Sigmoid colon (tissue), 7 donors: ENCODE measurements around the gene RPS2. TPM values are rescaled to one million over a fixed set of nuclear protein-coding genes. Genes with fewer than 3 reads are reported as not detected.
A peak's percentile ranks its signal among the peaks of the same experiment; 100 is the strongest.
"Not testable (repeated sequence)": the region's sequence is repeated elsewhere in the genome, so short reads cannot be mapped to it uniquely, and the experiment has no call there.

ENCODE experiments used
- DNase-seq: peaks from one replicate; pipeline ENCODE4 v3.0.0-alpha.2; 2019
- H3K27ac ChIP-seq, 4 donors: fragments of 200-600 bp; sonication (generic); one replicate each; pipeline ENCODE4 v1.5.1; 2016 to 2019; ENCODE audit warnings: mild to moderate bottlenecking in 1 of 4
- H3K27me3 ChIP-seq, 3 donors: fragments of 200-600 bp; sonication (generic); one replicate each; pipeline ENCODE4 v1.5.1; 2019; ENCODE audit warnings: mild to moderate bottlenecking in 1 of 3
- H3K36me3 ChIP-seq, 4 donors: fragments of 200-600 bp; sonication (generic); one replicate each; pipeline ENCODE4 v1.5.1; 2016 to 2019
- H3K4me1 ChIP-seq, 4 donors: fragments of 200-600 bp; sonication (generic); one replicate each; pipeline ENCODE4 v1.5.1; 2017 to 2019
- H3K4me3 ChIP-seq, 4 donors: fragments of 200-600 bp; sonication (generic); one replicate each; pipeline ENCODE4 v1.5.1; 2017 to 2019; ENCODE audit warnings: mild to moderate bottlenecking in 2 of 4, moderate library complexity in 1 of 4
- H3K9me3 ChIP-seq, 4 donors: fragments of 200-600 bp in 3 of 4; sonication (generic) in 3 of 4; one replicate each; pipeline versions ENCODE4 v1.5.1 to v1.6.1; 2013 to 2019
- EP300 ChIP-seq, 4 donors: sonication (generic); formaldehyde crosslinking; IDR thresholded peaks; one replicate each; pipeline ENCODE4 v1.6.1; 2017; ENCODE audit warnings: antibody characterized with exemption in 4 of 4
- POLR2A ChIP-seq, 2 donors: fragments of 450-650 bp; IDR thresholded peaks; one replicate each; pipeline ENCODE4 v1.6.1; 2016; ENCODE audit warnings: antibody characterized with exemption in 2 of 2, mild to moderate bottlenecking in 2 of 2, moderate library complexity in 2 of 2
- POLR2AphosphoS5 ChIP-seq, 4 donors: sonication (generic); formaldehyde crosslinking; IDR thresholded peaks; one replicate each; pipeline ENCODE4 v1.6.1; 2017; ENCODE audit warnings: antibody characterized with exemption in 4 of 4
- WGBS, 2 donors: extraction: QIAGEN DNeasy Blood & Tissue Kit; methylation state at CpG; one replicate each; pipeline ENCODE4 v1.1.7; 2013; 5-methylcytosine and 5-hydroxymethylcytosine counted together
- intact Hi-C: fragments of 100-400 bp; cut with DNase I; formaldehyde crosslinking; loops from one replicate; pipeline ENCODE4 v1.15.1; 2023
- polyA plus RNA-seq, 3 donors: library from polyadenylated mRNA; stranded (reverse); fragments of 200-250 nt; gene quantifications; one replicate each; pipeline ENCODE4 v1.2.3, GENCODE V29; 2013
- total RNA-seq, 4 donors: library from RNA; depleted of rRNA; stranded (reverse); fragments of >200 nt; gene quantifications; one replicate each; pipeline ENCODE4 v1.1.0, GENCODE V29; 2016
- TF ChIP-seq, protein P1 (sequence below), 4 experiments: fragments of 450-650 bp in 3 of 4; fragments of 200-600 bp in 1 of 4; IDR thresholded peaks; one replicate each; pipeline ENCODE4 v1.5.1; 2016 to 2019; ENCODE audit warnings: antibody characterized with exemption in 4 of 4, mild to moderate bottlenecking in 3 of 4, moderate library complexity in 2 of 4
- donor health status: healthy with polysubstance abuse.
- donor health status: Bipolar disorder and iron deficiency.
- donor health status: healthy.

Gene RPS2
- total and polyA plus RNA-seq, 7 donors: 1,478 to 3,277 (median 1,717) TPM

DNA sequence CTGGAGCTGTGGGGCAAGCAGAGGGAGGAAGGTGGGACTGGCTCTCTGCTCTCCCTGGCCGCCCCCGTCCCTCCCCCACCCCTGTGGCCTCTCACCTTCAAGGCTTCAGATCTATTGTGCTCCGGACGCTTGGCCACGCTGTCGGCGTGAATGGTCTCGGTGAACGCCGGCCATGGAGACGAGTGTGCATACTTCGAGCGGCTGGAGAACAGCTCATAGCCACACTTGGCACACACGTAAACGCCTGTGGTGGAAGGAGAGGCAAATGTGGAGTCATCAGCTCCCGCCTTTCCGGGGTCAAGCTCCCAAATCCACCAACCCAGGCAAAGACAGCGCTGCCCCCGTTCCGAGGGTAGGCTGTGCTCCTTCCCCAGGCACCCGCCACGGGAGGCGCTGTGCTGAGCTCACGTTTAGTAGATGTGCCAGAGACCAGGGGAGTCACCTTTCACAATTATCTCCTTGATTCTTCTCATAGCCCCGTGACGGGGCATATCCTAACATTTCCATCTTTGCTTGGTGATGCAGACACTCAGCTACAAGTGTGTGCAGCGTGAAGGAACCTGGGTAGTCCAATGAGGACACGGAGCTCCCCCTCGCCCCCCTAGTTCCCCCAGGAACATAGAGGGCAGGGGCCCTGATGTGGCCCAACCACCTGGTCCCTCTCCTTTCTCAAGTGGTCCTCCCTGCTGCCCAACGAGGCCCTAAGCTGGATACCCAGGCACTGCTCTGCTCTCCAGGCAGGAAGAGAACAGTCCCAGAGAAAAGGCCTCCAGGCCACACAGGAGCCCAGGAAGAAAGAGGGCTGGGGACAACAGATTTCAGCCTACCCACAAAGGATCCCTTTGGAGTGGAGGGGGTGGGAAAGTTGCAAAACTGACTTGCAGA, 23.2 kb downstream of the RPS2 start:
- Histone ChIP-seq H3K9me3 (no peaks in the 10 kb centered on the region), H3K4me3 (peak overlapping the region in 3 of 4 donors; percentile 78 to 95 (median 86)), H3K4me1 (peaks cover 0 to 30% (median 14%) of the 10 kb centered on the region in 4 donors), H3K27ac (peak overlapping the region; percentile 84 to 90 (median 87)), H3K36me3 (peaks cover 0 to 43% (median 27%) of the 10 kb centered on the region in 4 donors), H3K27me3 (no peaks in the 10 kb centered on the region)
- intact Hi-C loops: no loop called here
- 77 to 84% methylated on average over 30 of the region's 30 CpGs for WGBS, 2 donors
- no peak for TF ChIP-seq POLR2AphosphoS5 (IDR thresholded peaks at IDR 0.05)
- TF ChIP-seq EP300 (IDR thresholded peaks at IDR 0.05): no peak
- TF ChIP-seq POLR2A (IDR thresholded peaks at IDR 0.05): no peak
- TF ChIP-seq, protein P1, sequence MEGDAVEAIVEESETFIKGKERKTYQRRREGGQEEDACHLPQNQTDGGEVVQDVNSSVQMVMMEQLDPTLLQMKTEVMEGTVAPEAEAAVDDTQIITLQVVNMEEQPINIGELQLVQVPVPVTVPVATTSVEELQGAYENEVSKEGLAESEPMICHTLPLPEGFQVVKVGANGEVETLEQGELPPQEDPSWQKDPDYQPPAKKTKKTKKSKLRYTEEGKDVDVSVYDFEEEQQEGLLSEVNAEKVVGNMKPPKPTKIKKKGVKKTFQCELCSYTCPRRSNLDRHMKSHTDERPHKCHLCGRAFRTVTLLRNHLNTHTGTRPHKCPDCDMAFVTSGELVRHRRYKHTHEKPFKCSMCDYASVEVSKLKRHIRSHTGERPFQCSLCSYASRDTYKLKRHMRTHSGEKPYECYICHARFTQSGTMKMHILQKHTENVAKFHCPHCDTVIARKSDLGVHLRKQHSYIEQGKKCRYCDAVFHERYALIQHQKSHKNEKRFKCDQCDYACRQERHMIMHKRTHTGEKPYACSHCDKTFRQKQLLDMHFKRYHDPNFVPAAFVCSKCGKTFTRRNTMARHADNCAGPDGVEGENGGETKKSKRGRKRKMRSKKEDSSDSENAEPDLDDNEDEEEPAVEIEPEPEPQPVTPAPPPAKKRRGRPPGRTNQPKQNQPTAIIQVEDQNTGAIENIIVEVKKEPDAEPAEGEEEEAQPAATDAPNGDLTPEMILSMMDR (IDR thresholded peaks at IDR 0.05): no peak
- no peak for DNase-seq

DNA sequence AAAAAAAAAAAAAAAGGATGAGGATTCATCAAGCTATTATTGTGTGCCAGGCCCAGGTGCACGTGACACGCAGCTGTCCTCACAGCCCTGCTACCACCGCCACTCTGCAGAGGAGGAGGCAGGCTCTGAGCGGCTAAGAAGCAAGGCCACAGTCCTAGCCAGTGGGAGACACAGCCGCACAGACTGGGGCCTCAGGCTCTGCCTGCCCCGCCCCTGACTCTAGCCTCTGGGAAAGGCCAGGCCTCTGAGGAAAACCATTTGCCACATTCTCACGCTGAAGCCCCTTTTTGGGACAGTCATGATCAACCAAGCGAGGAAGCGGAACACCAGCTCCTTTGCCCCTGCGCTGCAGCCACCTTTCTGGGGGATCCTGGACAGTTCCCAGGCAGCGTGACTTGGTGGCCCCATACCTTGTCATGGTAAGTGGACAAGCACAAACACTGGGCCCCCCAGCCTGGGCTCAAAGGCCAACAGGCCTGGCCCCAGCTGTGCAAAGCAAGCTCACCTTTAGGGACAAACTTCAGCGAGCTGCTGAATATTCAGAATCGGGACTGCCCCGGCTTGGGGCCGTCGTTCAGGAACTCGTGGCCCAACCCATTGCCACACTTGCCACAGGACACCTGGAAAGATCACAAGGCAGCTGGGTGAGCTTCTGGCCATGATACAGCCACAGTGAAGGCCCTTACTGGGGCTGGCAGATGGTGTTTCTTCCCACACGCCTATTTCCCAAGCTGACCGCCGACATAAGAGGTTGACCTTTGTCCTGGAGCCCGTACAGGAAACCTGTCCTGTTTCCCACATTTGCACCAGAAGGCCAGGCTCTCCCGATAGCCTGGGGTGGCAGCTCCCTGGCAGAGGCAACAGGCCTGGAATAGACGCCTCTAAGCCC, 24.1 kb downstream of the RPS2 start:
- WGBS, 2 donors: 31 to 72% methylated on average over 23 of the region's 23 CpGs

DNA sequence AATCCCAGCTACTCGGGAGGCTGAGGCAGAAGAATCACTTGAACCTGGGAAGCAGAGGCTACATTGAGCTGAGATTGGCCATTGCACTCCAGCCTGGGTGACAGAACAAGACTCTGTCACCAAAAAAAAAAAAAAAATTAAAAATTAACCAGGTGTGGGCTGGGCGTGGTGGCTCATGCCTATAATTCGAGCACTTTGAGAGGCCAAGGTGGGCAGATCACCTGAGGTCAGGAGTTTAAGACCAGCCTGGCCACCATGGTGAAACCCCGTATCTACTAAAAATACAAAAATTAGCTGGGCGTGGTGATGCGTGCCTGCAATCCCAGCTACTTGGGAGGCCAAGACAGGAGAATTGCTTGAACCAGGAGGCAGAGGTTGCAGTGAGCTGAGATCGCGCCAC, 24.8 kb downstream of the RPS2 start:
- DNase-seq, H3K27me3 ChIP-seq, intact Hi-C loops, H3K9me3 ChIP-seq, H3K27ac ChIP-seq, H3K4me3 ChIP-seq: not testable (repeated sequence)
- WGBS, 2 donors: 28 to 78% methylated on average over 8 of the region's 8 CpGs
- Histone ChIP-seq H3K4me1 (peaks cover 0 to 30% (median 14%) of the 10 kb centered on the region in 4 donors), H3K36me3 (peaks cover 0 to 43% (median 27%) of the 10 kb centered on the region in 4 donors)

More for the DNA sequence above, 24.1 kb downstream of the RPS2 start:
- DNase-seq: no peak
- peak overlapping the region in 1 of 4 donors; percentile 88 for H3K27ac ChIP-seq
- H3K27me3 ChIP-seq: no peaks in the 10 kb centered on the region
- H3K4me1 ChIP-seq: peaks cover 0 to 30% (median 14%) of the 10 kb centered on the region in 4 donors
- no peaks in the 10 kb centered on the region for H3K9me3 ChIP-seq
- peaks cover 0 to 43% (median 27%) of the 10 kb centered on the region in 4 donors for H3K36me3 ChIP-seq
- no peak overlapping the region for H3K4me3 ChIP-seq
- intact Hi-C loops: no loop called here
- TF ChIP-seq POLR2AphosphoS5 (IDR thresholded peaks at IDR 0.05) (no peak), EP300 (IDR thresholded peaks at IDR 0.05) (no peak), POLR2A (IDR thresholded peaks at IDR 0.05) (no peak)
- TF ChIP-seq, protein P1 (IDR thresholded peaks at IDR 0.05): no peak

DNA sequence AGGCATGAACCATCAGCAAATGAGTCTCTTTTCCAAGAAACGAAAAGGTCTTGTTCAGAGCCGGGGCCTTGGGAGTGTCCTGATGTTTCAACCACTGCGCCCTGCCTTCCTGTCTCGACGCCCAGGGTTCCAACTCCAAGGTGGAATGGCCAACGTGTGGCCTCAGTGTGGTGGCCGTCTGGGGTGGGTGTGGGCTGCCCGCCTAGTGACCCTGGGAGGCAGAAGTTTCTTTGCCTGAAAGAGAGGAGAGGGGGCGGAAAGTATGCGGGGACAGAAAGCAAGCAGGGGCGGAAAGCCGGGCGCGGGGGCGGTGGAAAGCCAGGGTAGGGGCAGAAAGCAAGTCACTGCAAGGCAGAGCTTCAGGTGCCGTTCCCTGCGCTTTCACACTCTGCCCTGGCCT, 25.7 kb downstream of the RPS2 start:
- intact Hi-C loops: no loop called here
- peaks cover 0 to 29% (median 14%) of the 10 kb centered on the region in 4 donors for H3K4me1 ChIP-seq
- no peak for DNase-seq
- no peaks in the 10 kb centered on the region for H3K9me3 ChIP-seq
- TF ChIP-seq POLR2A (IDR thresholded peaks at IDR 0.05) (no peak), POLR2AphosphoS5 (IDR thresholded peaks at IDR 0.05) (no peak), EP300 (IDR thresholded peaks at IDR 0.05) (no peak)
- TF ChIP-seq, protein P1 (IDR thresholded peaks at IDR 0.05): no peak
- H3K27ac ChIP-seq: no peak overlapping the region
- H3K4me3 ChIP-seq: no peak overlapping the region
- 94 to 95% methylated on average over 17 of the region's 17 CpGs for WGBS, 2 donors
- H3K27me3 ChIP-seq: no peaks in the 10 kb centered on the region
- peaks cover 0 to 43% (median 27%) of the 10 kb centered on the region in 4 donors for H3K36me3 ChIP-seq

DNA sequence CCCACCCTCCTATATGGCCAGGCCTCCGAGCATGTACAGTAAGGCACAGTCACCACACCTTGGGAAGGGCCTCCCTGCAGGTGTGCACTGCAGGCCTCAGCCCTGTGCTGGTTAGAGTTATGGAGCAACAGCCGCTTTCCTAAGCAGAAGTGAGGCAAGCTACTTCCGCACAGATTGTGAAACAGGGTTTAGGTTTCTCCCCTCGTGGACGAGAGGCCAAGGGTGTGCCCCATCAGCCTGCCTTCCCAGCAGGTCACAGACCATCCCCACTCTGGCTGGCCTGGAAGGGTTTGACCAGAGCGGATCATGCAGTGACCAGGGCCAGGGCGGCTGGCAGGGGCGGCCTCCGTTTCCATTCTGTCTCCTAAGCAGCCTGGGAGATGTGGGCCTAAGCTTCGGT, 26.3 kb downstream of the RPS2 start:
- H3K9me3 ChIP-seq: no peaks in the 10 kb centered on the region
- peaks cover 0 to 43% (median 27%) of the 10 kb centered on the region in 4 donors for H3K36me3 ChIP-seq
- H3K27me3 ChIP-seq: no peaks in the 10 kb centered on the region
- no peak for DNase-seq
- intact Hi-C loops: no loop called here
- no peak overlapping the region for H3K4me3 ChIP-seq
- 92 to 93% methylated on average over 10 of the region's 10 CpGs for WGBS, 2 donors
- no peak overlapping the region for H3K27ac ChIP-seq
- TF ChIP-seq POLR2A (IDR thresholded peaks at IDR 0.05): no peak
- TF ChIP-seq, protein P1 (IDR thresholded peaks at IDR 0.05): no peak
- no peak for TF ChIP-seq EP300 (IDR thresholded peaks at IDR 0.05)
- no peak for TF ChIP-seq POLR2AphosphoS5 (IDR thresholded peaks at IDR 0.05)
- H3K4me1 ChIP-seq: peaks cover 0 to 23% (median 14%) of the 10 kb centered on the region in 4 donors
